IPS DF 4.7 (cell line): ENCODE results near the gene ZNF74.
"Not testable (repeated sequence)": the region's sequence is repeated elsewhere in the genome, so short reads cannot be mapped to it uniquely, and the experiment has no call there.

ENCODE experiments used
- DNase-seq: peaks from one replicate; pipeline ENCODE4 v3.0.0-alpha.2; 2013; ENCODE audit warnings: low spot score; ENCODE audit errors: extremely low read depth

The ZNF74 gene

DNA sequence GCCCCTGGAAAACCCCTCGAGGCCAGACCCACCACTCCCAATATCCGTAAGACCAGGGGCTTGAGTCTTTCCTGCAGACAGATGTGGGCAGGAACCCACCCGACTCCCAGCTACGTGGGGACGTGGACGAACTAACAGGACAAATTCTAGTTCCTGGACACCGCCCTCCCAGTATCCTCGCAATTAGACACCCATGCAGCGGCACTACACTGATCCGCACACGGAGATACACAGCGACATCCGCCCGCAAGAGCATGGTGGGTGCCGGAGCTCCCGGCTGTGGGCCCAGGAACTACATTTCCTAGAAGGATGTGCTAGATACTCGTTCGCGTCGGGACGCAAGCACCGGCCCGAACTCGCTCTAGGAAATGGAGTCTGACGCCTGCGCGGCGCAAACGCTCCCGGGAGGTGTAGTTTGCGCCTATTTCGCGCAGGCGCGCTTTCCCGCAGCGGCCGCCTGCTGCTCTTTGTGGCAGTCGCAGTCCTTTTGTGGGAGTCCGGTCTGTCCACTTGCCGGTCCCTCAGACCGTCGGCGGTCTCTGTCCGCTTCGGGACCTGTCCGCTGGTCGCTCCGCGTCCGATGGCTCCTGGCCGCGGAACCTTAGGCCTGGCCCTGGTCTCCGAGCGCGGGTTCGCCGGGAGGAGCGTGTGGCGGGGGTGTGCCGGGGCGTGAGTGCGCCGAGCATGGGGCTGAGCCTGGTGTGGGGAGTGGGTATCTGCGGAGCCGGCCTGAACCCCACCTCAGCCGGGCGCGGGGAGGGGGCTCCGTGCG, at the start of gene ZNF74:
ZNF74 (plus strand) TSS at position 447 of the 772 bp plus-strand sequence. CDS start 478 bp downstream, outside the sequence.
- peak; percentile 71 for DNase-seq

DNA sequence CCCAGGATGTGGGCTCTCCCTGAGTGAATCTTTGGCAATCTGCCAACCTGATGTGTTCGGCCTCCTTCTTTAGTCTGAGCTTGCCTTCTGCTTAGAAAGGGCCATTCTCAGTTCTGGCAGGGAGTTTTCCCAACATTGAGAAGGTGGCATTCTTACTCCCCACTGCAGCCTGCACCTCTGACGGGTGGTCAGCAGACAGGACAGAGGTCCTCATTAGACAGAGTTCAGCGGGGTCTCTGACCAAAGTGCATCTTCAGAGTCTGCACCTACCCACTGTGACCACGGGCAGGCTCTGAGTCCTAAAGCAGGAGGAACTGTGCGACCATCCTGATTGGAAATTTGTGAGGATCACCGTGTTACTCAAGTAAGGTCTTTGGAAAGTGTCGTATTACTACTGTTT, 47.4 kb upstream of the ZNF74 start:
- DNase-seq: not testable (repeated sequence)

DNA sequence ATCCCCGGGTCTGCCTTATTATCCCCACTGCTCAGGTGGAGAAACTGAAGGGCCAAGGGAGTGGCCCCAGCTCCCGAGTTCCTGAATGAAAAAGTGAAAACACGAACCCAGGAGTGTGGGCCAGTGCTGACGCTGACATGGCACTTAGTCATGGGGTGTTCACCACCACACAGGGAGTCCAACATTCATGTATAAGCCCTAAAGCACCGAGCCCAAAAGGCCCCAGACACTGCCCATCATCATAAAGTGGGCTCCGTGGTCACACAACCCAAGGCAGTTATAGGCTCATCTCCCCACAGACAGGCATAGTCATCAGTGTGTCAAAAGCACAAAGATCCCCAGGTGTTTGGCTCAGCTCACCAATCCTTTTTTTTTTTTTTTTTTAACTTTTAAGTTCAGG, 41.4 kb upstream of the ZNF74 start:
- not testable (repeated sequence) for DNase-seq

DNA sequence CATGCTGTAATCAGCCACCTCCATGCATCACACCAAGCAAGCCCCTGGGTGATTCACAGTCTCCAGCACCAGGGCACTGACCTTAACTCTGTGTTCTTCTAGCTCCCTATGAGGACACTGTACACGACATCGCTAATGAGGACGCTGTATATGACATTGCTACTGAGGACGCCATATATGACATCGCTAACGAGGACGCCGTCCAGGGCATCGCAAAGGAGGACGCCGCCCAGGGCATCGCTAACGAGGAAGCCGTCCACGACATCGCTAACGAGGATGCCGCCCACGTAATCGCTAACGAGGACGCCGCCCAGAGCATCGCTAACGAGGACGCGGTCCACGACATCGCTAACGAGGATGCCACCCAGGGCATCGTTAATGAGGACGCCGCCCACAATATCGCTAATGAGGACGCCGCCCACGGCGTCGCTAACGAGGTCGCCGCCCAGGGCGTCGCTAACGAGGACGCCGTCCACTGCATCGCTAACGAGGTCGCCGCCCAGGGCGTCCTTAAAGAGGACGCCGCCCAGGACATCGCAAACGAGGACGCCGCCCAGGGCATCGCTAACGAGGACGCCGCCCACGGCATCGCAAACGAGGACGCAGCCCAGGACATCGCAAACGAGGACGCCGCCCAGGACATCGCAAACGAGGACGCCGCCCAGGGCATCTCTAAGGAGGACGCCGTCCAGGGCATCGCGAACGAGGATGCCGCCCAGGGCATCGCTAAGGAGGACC, 39.5 kb upstream of the ZNF74 start:
- no peak for DNase-seq

DNA sequence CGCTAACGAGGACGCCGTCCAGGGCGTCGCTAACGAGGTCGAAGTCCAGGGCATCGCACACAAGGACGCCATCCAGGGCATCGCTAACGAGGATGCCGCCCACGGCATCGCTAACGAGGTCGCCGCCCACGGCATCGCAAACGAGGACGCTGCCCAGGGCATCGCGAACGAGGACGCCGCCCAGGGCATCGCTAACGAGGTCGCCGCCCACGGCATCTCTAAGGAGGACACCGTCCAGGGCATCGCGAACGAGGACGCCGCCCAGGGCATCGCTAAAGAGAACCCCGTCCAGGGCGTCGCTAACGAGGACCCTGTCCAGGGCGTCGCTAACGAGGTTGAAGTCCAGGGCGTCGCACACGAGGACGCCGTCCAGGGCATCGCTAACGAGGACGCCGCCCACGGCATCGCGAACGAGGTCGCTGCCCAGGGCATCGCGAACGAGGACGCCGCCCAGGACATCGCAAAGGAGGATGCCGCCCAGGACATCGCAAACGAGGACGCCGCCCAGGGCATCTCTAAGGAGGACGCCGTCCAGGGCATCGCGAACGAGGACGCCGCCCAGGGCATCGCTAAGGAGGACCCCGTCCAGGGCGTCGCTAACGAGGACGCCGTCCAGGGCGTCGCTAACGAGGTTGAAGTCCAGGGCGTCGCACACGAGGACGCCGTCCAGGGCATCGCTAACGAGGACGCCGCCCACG, 37.9 kb upstream of the ZNF74 start:
- not testable (repeated sequence) for DNase-seq

DNA sequence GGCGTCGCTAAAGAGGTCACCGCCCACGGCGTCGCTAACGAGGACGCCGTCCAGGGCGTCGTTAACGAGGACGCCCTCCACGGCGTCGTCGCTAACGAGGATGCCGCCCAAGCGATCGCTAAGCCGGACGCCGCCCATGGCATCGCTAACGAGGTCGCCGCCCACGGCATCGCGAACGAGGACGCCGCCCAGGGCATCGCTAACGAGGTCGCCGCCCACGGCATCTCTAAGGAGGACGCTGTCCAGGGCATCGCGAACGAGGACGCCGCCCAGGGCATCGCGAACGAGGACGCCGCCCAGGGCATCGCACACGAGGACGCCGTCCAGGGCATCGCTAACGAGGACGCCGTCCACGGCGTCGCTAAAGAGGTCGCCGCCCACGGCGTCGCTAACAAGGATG, 37.0 kb upstream of the ZNF74 start:
- not testable (repeated sequence) for DNase-seq

DNA sequence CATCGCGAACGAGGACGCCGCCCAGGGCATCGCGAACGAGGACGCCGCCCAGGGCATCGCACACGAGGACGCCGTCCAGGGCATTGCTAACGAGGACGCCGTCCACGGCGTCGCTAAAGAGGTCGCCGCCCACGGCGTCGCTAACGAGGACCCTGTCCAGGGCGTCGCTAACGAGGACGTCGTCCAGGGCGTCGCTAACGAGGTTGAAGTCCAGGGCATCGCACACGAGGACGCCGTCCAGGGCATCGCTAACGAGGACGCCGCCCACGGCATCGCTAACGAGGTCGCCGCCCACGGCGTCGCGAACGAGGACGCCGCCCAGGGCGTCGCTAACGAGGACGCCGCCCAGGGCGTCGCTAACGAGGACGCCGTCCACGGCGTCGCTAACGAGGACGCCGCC, 36.0 kb upstream of the ZNF74 start:
- not testable (repeated sequence) for DNase-seq

DNA sequence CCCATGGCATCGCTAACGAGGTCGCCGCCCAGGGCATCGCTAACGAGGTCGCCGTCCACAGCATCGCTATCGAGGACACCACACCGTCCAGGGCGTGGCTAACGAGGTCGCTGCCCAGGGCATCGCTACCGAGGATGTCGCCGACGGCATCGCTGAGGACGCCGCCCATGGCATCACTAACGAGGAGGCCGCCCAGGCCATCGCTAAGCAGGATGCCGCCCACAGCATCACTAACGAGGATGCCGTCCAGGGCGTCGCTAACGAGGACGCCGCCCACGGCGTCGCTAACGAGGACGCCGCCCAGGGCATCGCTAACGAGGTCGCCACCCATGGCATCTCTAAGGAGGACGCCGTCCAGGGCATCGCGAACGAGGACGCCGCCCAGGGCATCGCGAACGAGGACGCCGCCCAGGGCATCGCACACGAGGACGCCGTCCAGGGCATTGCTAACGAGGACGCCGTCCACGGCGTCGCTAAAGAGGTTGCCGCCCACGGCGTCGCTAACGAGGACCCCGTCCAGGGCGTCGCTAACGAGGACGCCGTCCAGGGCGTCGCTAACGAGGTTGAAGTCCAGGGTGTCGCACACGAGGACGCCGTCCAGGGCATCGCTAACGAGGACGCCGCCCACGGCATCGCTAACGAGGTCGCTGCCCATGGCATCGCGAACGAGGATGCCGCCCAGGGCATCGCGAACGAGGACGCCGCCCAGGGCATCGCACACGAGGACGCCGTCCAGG, 35.3 kb upstream of the ZNF74 start:
- not testable (repeated sequence) for DNase-seq

DNA sequence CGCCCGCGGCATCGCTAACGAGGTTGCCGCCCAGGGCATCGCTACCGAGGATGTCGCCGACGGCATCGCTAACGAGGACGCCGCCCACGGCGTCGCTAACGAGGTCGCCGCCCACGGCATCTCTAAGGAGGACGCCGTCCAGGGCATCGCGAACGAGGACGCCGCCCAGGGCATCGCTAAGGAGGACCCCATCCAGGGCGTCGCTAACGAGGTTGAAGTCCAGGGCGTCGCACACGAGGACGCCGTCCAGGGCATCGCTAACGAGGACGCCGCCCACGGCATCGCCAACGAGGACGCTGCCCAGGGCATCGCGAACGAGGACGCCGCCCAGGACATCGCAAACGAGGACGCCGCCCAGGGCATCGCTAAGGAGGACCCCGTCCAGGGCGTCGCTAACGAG, 33.7 kb upstream of the ZNF74 start:
- not testable (repeated sequence) for DNase-seq

DNA sequence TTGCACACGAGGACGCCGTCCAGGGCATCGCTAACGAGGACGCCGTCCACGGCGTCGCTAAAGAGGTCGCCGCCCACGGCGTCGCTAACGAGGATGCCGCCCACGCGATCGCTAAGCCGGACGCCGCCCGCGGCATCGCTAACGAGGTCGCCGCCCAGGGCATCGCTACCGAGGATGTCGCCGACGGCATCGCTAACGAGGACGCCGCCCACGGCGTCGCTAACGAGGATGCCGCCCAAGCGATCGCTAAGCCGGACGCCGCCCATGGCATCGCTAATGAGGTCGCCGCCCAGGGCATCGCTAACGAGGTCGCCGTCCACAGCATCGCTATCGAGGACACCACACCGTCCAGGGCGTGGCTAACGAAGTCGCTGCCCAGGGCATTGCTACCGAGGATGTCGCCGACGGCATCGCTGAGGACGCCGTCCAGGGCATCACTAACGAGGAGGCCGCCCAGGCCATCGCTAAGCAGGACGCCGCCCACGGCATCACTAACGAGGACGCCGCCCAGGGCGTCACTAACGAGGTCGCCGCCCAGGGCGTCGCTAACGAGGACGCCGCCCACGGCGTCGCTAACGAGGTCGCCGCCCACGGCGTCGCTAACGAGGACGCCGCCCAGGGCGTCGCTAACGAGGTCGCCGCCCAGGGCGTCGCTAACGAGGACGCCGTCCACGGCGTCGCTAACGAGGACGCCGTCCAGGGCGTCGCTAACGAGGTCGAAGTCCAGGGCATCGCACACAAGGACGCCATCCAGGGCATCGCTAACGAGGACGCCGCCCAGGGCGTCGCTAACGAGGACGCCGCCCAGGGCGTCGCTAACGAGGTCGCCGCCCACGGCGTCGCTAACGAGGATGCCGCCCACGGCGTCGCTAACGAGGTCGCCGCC, 32.8 kb upstream of the ZNF74 start:
- not testable (repeated sequence) for DNase-seq

DNA sequence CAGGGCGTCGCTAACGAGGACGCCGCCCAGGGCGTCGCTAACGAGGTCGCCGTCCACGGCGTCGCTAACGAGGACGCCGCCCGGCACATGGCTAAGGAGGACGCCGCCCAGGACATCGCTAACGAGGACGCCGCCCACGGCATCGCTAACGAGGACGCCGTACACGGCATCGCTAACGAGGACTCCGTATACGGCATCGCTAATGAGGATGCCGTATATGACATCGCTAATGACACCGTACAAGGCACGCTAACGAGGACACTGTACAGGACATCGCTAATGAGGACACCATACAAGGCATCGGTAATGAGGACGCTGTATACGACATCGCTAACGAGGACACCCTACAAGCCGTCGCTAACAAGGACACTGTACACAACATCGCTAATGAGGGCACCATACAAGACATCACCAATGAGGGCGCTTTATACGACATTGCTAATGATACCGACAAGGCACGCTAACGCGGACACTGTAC, 32.2 kb upstream of the ZNF74 start:
- DNase-seq: not testable (repeated sequence)

DNA sequence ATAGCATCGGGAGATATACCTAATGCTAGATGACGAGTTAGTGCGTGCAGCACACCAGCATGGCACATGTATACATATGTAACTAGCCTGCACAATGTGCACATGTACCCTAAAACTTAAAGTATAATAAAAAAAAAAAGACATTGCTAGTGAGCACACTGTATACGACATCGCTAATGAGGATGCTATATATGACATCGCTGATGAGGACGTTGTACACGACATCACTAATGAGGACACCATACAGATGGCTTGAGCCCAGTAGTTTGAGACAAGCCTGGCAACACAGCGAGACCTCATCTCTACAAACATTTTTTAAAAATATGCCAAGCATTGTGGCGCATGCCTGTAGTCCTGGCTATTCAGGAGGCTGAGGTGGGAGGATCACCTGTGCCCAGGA, 31.5 kb upstream of the ZNF74 start:
- not testable (repeated sequence) for DNase-seq

DNA sequence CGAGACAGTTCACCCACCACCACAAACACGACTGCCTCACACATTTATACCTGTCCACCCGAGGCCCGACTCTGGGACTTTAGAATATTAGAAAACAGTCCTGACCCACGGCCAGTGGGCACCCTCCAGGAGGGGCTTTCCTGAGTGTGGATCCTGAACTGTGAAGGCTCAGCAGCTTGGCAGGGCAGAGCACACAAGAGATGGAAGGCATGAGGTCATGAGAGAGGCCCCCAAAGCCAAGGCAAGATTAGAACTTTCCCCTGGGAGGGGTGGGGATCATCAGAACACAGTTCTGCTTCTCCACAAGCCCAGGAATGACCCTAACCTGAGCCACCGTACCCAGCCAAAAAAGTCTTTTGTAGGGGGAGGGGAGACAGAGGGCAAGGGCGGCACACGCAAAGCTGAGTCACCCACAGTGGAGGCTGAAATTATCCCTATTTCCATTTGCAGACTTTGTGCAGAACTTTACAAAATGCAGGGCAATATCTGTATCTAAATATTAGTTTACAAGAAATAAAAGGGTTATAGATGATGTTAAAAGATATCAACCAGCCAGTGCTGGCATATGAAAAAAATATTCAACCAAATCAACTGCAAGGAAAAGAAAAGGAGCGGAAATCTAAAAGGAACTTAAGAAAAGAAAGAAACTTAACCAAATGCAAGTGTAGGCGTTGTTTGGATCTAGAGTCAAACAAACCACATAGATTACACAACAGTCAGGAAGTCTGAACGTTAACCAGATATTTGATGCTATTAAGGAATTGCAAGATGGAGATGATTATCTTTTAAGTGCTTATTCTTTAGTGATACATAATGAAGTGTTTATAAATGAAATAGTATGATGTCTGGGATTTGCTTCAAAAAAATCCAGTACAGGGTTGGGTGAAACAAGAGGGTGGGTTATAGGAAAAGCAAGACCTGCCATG, 29.4 kb upstream of the ZNF74 start:
- not testable (repeated sequence) for DNase-seq

DNA sequence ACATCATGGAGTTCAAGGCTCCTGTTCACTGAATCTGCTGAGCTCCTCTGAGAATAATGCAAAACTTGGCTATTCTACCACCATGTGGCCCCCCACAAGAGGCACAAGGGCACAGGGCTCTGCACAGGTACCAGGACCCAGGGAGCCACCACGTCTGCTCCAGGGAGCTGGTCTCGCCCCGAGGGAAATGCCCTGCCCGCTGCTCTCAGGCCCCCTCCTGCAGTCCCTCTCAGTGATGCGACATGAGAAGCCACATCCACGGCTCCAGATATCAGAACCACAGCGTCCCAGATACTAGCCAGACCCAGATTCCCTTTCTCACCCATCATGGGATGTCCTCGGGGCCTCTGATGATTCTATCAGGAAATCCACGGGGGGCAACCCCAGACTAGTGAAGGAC, 27.1 kb upstream of the ZNF74 start:
- DNase-seq: not testable (repeated sequence)

DNA sequence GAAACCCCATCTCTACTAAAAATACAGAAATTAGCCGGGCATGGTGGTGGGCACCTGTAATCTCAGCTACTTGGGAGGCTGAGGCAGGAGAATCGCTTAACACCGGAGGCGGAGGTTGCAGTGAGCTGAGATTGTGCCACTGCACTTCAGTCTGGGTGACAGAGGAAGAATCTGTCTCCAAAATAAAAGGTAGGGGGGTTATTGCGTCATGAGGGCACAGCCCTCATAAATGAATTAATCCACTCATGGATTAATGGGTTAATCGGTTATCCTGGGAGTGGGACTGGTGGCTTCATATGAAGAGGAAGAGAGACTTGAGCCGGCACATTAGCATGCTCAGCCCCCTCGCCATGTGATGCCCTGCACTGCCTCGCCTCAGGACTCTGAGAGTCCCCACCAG, 25.1 kb upstream of the ZNF74 start:
- DNase-seq: not testable (repeated sequence)

DNA sequence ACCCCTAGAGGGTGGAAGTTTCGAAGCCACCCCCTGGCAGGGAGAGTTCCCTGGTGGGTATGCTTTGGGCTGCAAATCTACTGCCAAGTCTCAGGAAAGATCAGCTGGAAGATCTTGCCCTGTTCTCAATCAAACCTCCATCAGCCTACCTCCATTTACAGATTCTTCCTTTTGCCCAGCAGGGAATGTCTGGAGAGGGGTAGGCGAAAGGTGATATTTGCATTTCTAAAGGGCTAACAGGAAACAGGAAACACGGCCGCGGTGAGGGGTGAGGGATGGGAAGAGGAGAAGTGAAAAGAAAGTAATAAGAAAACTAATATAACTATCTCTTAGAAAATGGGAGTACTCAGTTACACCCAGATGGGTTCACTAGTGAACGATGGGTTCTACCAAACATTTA, 22.3 kb upstream of the ZNF74 start:
- DNase-seq: not testable (repeated sequence)

DNA sequence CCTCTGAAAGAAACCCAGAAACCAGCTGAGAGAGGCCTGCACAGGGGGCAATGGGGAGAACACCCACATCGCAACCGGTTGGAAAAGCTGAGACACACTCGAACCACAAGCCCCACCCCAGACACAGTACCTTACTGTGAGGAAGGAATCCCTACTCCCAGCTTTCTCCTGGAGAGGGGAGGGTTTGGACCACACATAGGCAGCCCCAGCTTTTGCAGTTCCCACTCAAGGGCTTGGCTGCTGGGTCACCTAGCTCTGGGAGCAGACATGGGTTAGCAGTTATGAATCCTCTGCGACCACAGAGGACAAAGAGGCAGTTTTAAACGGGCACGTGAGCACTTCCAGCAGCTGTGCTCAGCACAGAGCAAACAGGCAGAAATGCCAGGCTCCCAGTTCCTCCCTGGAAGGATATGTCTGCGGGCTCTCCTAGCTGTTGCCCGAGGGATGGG, 21.5 kb upstream of the ZNF74 start:
- DNase-seq: not testable (repeated sequence)

DNA sequence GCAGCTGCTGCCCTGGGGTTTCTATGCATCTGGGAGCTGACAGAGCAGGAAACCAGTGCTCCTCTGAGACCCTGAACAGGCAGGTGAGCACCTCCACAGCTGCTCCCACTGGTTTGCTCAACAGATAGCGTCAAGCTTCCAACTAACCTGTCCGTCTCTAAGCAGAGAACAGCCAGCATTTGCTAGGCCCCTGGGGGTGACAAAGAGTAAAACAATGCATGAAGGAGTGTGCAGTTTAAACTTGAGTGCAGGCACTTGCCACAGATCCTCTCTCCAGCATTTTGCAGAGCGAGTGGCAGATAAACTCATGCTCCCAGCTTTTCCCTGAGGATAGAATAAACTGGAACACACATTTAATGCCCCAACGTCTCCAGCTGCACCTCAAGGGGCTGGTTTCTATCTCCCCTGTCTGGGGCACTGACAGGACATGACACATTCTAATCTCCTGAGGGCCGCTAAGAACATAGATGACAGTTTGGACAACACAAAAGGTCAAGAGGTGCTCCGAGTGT, 20.7 kb upstream of the ZNF74 start:
- not testable (repeated sequence) for DNase-seq

DNA sequence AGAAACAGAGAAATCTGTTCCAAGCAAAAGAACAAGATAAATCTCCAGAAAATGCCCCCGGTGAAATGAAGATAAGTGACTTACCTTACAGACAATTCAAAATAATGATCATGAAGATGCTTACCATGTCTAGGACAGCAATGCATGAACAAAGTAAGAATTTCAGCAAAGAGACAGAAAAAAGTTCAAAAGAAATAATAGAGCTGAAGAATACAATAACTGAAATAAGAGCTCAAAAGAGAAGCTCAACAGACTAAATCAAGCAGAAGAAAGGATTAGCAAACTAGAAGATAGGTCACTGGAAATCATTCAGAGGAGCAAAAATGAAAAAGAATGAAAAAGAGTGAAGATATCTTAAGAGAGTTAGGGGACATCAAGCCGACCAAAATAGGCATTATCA, 19.8 kb upstream of the ZNF74 start:
- not testable (repeated sequence) for DNase-seq
